ENCODE data around the gene TIGD4.

TIGD4 gene

GRCh38 chr4:152719801-152720556 lies 59.6 kb downstream of the TIGD4 start:
- no peak for DNase-seq

Data from CD4-positive, alpha-beta T cell treated with Interferon alpha-2 for 1 hour (primary cell).